COLO668 (cell line): ENCODE measurements around the gene TSC22D2.
A peak's percentile ranks its signal among the peaks of the same experiment; 100 is the strongest.
"Not testable (repeated sequence)": the region's sequence is repeated elsewhere in the genome, so short reads cannot be mapped to it uniquely, and the experiment has no call there.

Experiments
- DNase-seq: peaks from one replicate; lab custom pipeline; 2025; ENCODE audit not compliant: unreplicated experiment; lab: John Stamatoyannopoulos, UW

TSC22D2 gene

GRCh38 chr3:150446470-150446977 is 38.4 kb downstream of the TSC22D2 start:
- no peak for DNase-seq

- no peak for DNase-seq
Measured at GRCh38 chr3:150447084-150447483, 39.0 kb downstream of the TSC22D2 start.

GRCh38 chr3:150447631-150448465 is 39.8 kb downstream of the TSC22D2 start:
- DNase-seq = no peak

- no peak for DNase-seq
Measured at GRCh38 chr3:150449169-150449721, 41.1 kb downstream of the TSC22D2 start.

- DNase-seq = no peak
Measured at GRCh38 chr3:150450916-150451315, 42.8 kb downstream of the TSC22D2 start.

GRCh38 chr3:150451329-150452048 is 43.4 kb downstream of the TSC22D2 start:
- DNase-seq = no peak

GRCh38 chr3:150453353-150453752 is 45.3 kb downstream of the TSC22D2 start:
- no peak for DNase-seq

- DNase-seq = no peak
Measured at GRCh38 chr3:150454085-150454484, 46.0 kb downstream of the TSC22D2 start.

GRCh38 chr3:150454622-150455021 is 46.5 kb downstream of the TSC22D2 start:
- no peak for DNase-seq

- no peak for DNase-seq
Measured at GRCh38 chr3:150455341-150455740, 47.2 kb downstream of the TSC22D2 start.

GRCh38 chr3:150458001-150458400 is 49.9 kb downstream of the TSC22D2 start:
- DNase-seq = no peak

- DNase-seq = no peak
Measured at GRCh38 chr3:150460484-150460883, 52.4 kb downstream of the TSC22D2 start.

GRCh38 chr3:150461399-150461798 is 53.3 kb downstream of the TSC22D2 start:
- DNase-seq = no peak

GRCh38 chr3:150462108-150462507 is 54.0 kb downstream of the TSC22D2 start:
- no peak for DNase-seq

GRCh38 chr3:150464684-150465083 is 56.6 kb downstream of the TSC22D2 start:
- DNase-seq = no peak

- DNase-seq = no peak
Measured at GRCh38 chr3:150467381-150467780, 59.3 kb downstream of the TSC22D2 start.

- peak; percentile 6 for DNase-seq
Measured at GRCh38 chr3:150469031-150469930, 61.2 kb downstream of the TSC22D2 start.

- DNase-seq = peak; percentile 16
Measured at GRCh38 chr3:150469931-150470740, 62.0 kb downstream of the TSC22D2 start.

- no peak for DNase-seq
Measured at GRCh38 chr3:150472421-150472820, 64.3 kb downstream of the TSC22D2 start.

- not testable (repeated sequence) for DNase-seq
Measured at GRCh38 chr3:150473161-150473560, 65.1 kb downstream of the TSC22D2 start.
